ENCODE results near the gene MVB12B. TPM values are rescaled to one million over a fixed set of nuclear protein-coding genes. Genes with fewer than 3 reads are reported as not detected.
"Not testable (repeated sequence)": the region's sequence is repeated elsewhere in the genome, so short reads cannot be mapped to it uniquely, and the experiment has no call there.

Gene MVB12B
- total RNA-seq, 1 experiment from 2014 or later = not detected

DNA sequence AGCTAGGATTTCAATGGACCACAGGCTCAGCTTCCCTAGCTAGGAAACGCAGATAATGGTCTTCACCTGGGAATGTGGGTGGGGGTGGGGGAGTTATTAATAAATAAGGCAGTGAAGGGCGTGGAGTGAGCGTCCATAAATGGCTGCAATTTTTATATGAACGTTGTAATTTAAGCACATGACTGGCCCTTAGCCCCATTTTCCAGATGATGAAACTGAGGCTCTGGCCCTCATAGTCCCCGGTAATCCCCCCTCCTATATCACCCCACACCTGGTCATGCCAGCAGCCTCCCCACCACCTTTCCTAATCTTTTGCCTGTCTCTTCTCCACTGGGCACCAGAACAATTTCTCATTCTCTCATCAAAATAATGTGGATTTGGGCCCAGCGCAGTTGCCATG, 225.2 kb downstream of the MVB12B start:
- Histone ChIP-seq H3K4me3 (ENCODE audit: low read length) (no peak overlapping the region), H3K9me2 (replicated peaks; ENCODE audit: insufficient read depth, low read length) (no peaks in the 10 kb centered on the region), H3K27ac (ENCODE audit: low read length) (no peak overlapping the region), H3K36me3 (ENCODE audit: insufficient read depth, low read length) (no peaks in the 10 kb centered on the region), H2AFZ (ENCODE audit: low read length) (no peak overlapping the region), H3K9ac (ENCODE audit: low read length) (no peak overlapping the region), H4K20me1 (ENCODE audit: insufficient read depth, low read depth, low read length) (peaks cover 7% of the 10 kb centered on the region; the same call in 1 of the 2 replicates), H3K79me2 (ENCODE audit: low read length) (no peaks in the 10 kb centered on the region), H3K4me2 (ENCODE audit: low read depth, low read length, poor library complexity, severe bottlenecking) (no peak overlapping the region), H3K4me1 (ENCODE audit: low read length) (no peaks in the 10 kb centered on the region), H3K27me3 (ENCODE audit: low read length) (no peaks in the 10 kb centered on the region), H3K9me3 (ENCODE audit: low read length) (no peaks in the 10 kb centered on the region)
- DNase-seq = no peak

- Histone ChIP-seq H3K4me2 (ENCODE audit: low read depth, low read length, poor library complexity, severe bottlenecking) (no peak overlapping the region), H2AFZ (ENCODE audit: low read length) (no peak overlapping the region), H3K27ac (ENCODE audit: low read length) (no peak overlapping the region), H3K4me1 (ENCODE audit: low read length) (peaks cover 7% of the 10 kb centered on the region), H3K9ac (ENCODE audit: low read length) (no peak overlapping the region), H3K4me3 (ENCODE audit: low read length) (no peak overlapping the region), H3K9me2 (replicated peaks; ENCODE audit: insufficient read depth, low read length) (no peaks in the 10 kb centered on the region), H4K20me1 (ENCODE audit: insufficient read depth, low read depth, low read length) (0 out of 2 replicates have a peak, but pooled peaks cover 8% of the 10 kb centered on the region), H3K9me3 (ENCODE audit: low read length) (no peaks in the 10 kb centered on the region), H3K27me3 (ENCODE audit: low read length) (no peaks in the 10 kb centered on the region), H3K36me3 (ENCODE audit: insufficient read depth, low read length) (no peaks in the 10 kb centered on the region), H3K79me2 (ENCODE audit: low read length) (no peaks in the 10 kb centered on the region)
- no peak for DNase-seq
Observed at GRCh38 chr9:126554292-126554691, 227.7 kb downstream of the MVB12B start.

DNA sequence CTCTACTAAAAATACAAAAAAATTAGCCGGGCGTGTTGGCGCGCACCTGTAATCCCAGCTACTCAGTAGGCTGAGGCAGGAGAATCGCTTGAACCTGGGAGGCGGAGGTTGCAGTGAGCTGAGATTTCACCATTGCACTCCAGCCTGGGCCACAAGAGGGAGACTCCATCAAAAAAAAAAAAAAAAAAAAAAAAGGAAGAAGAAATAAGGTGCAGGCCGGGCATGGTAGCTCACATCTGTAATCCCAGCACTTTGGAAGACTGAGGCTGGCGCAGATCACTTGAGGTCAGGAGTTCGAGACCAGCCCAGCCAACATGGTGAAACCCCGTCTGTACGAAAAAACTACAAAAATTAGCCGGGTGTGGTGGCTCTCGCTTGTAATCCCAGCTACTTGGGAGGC, 228.8 kb downstream of the MVB12B start:
- H3K9me2 ChIP-seq (replicated peaks; ENCODE audit: insufficient read depth, low read length); H3K4me3 ChIP-seq (ENCODE audit: low read length); H3K9ac ChIP-seq (ENCODE audit: low read length); H3K27me3 ChIP-seq (ENCODE audit: low read length); H3K4me1 ChIP-seq (ENCODE audit: low read length); H3K27ac ChIP-seq (ENCODE audit: low read length); H3K4me2 ChIP-seq (ENCODE audit: low read depth, low read length, poor library complexity, severe bottlenecking); H3K79me2 ChIP-seq (ENCODE audit: low read length); H2AFZ ChIP-seq (ENCODE audit: low read length); H3K9me3 ChIP-seq (ENCODE audit: low read length); H3K36me3 ChIP-seq (ENCODE audit: insufficient read depth, low read length); H4K20me1 ChIP-seq (ENCODE audit: insufficient read depth, low read depth, low read length): not testable (repeated sequence)
- DNase-seq = peak; percentile 51

Small RNA genes lying within 50 kb of the gene (small RNA-seq; reads per million reads assigned to genes)
- not detected for gene RF00108

All from Karpas-422 (cell line).